GM12873 (cell line): Measurements from ENCODE around the gene SASH1.

Experiments used
- TF ChIP-seq, protein P1 (sequence below): IDR thresholded peaks from 2 replicates; pipeline ENCODE4 v1.5.1; 2012; ENCODE audit warnings: low read depth, mild to moderate bottlenecking, moderate library complexity, low read length, control low read depth; ENCODE audit not compliant: insufficient read depth; ENCODE audit errors: missing control alignments

Gene SASH1

DNA sequence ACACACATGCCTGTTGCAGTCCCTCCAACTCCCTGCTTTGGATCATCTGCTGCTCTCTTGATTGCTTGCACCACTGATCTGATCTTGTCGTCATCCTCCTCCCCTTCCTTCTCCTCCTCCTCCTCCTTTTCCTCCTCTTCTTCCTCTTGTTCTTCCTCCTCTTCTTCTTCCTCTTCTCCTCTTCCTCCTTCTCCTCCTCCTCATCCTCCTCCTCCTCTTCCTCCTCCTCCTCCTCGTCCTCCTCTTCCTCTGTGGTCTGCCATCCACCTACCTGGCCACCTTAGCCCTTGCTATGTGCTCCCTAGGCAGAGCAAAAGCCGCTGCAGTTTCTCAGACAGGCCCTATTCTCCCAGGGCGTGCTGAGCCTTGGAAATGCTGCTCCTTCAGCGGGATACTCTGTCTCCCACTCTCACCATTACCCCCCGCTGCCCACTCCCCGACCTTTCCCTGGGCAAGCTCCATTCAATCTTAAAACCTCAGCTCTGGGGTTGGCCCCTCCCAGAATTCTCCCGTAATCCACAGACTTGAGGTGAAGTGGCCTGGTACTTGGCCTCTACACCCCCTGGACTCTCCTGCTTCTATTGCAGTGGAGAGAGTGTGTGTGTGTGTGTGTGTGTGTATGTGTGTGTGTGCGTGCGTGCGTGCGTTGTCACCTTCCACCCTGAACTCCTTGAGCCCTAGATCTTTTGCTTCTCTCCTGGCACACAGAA is 105.0 kb downstream of the SASH1 start:
- TF ChIP-seq, protein P1, sequence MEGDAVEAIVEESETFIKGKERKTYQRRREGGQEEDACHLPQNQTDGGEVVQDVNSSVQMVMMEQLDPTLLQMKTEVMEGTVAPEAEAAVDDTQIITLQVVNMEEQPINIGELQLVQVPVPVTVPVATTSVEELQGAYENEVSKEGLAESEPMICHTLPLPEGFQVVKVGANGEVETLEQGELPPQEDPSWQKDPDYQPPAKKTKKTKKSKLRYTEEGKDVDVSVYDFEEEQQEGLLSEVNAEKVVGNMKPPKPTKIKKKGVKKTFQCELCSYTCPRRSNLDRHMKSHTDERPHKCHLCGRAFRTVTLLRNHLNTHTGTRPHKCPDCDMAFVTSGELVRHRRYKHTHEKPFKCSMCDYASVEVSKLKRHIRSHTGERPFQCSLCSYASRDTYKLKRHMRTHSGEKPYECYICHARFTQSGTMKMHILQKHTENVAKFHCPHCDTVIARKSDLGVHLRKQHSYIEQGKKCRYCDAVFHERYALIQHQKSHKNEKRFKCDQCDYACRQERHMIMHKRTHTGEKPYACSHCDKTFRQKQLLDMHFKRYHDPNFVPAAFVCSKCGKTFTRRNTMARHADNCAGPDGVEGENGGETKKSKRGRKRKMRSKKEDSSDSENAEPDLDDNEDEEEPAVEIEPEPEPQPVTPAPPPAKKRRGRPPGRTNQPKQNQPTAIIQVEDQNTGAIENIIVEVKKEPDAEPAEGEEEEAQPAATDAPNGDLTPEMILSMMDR, result no peak

DNA sequence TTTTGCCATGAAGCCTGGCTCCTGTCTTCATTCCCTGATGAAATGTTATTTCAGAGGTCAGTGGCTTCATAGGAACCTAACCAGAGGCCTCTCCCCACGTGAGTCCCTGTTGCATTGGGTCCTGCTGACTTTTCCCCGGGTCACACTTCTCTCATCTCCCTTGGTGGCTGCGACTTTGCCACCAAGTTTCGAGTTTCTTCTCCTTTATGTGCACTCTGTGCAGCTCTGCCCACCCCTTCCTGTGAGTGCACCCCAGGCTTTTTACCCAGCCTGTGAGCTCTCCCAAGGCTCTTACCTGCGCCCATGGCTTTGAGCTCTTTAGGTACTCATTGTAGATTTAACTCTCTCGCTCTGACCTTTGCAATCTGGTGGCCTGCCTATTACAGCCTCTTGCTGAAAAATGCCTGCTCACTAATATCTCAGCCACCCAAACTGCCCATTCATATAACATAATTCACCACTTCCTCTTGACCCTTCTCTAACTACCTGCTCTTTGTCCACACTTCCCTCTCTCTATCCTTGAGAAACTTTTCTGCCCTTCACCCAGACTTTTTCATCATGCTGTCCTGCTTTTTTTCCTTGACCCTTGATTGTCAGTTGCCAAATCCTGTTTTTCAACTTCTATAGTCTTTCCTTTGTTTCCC is 105.9 kb downstream of the SASH1 start:
- TF ChIP-seq, protein P1, result no peak

DNA sequence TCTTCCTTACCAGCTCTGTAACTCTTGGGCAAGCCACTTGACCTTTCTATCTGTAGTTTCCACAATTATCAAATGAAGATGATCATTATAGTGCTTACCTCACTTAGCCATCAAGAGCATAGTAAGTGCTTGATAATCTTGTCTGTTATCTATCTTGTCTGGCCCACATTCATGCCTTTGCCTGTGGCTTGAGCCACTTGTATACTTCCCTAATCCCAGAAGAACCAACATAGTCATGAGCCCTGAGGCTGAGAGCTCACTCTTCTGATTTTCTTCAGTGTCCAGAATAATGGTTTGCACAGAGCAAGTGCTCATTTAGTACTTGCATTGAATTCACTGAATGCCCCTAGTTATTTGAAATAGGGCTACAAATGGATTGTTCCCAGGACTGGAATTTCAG is 108.2 kb downstream of the SASH1 start:
- TF ChIP-seq, protein P1, result no peak

DNA sequence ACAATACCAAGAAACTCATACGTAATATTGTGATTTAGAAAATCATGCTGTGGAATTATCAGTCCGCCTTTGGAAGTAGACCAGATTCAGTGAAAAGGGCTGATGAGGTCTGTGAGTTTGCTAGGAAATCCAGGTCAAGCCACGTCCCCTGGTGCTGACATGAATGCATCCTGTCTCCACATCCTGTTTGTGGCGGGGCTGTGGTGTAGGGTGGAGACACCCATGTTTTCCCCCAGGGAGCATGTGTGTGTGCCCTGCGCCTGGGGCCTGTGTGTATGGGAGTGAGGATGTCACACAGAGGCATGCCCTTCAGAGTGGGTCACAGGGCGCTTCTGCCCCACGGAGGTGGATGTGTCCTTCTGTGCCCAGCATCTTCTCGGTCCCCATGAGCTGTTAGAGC is 109.1 kb downstream of the SASH1 start:
- TF ChIP-seq, protein P1, result no peak

- TF ChIP-seq, protein P1, result no peak
Observed at GRCh38 chr6:148452876-148453275, 110.2 kb downstream of the SASH1 start.

- TF ChIP-seq, protein P1, result no peak
Observed at GRCh38 chr6:148453906-148454305, 111.3 kb downstream of the SASH1 start.

DNA sequence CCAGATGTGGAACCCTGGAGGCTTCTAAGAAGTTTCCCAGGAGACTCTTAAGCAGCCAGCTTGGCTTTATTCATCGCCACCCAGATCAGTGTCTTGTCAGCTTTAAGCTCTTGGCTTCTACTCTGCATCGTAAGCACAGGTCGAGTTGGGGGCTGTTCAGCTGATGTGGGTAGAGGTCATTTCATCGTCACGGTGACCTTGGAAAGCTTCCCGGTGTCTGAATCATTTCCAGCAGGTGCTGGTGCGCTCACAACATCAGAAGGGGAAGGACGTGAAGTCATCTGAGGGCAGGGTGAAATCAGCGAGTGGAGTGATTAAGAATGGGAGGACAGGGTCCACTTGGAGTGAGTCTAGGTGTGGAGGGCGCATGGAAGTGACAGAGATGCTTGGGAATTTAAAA is 112.6 kb downstream of the SASH1 start:
- TF ChIP-seq, protein P1, result no peak
